Measurements from ENCODE around the gene CEP164.

- no peak for TF ChIP-seq CTCF (tag by site-specific recombination; IDR thresholded peaks at IDR 0.05)
- TF ChIP-seq REPIN1 (tag by site-specific recombination; IDR thresholded peaks at IDR 0.05; ENCODE audit: low read depth): no peak
- no peak for TF ChIP-seq ZNF791 (tag by site-specific recombination; IDR thresholded peaks at IDR 0.05)
- no peak for TF ChIP-seq KLF1 (tag by site-specific recombination; IDR thresholded peaks at IDR 0.05)
- no peak for TF ChIP-seq ZNF221 (tag by site-specific recombination; IDR thresholded peaks at IDR 0.05; ENCODE audit: borderline replicate concordance)
- no peak for TF ChIP-seq ZNF776 (tag by site-specific recombination; IDR thresholded peaks at IDR 0.05; ENCODE audit: borderline replicate concordance)
- no peak for TF ChIP-seq ZNF398 (tag by site-specific recombination; IDR thresholded peaks at IDR 0.05)
- no peak for TF ChIP-seq ZNF701 (tag by site-specific recombination; IDR thresholded peaks at IDR 0.05)
Measured at GRCh38 chr11:117440258-117440657, 112.6 kb downstream of the CEP164 start.

Data from HEK293 (cell line).